Measurements from ENCODE around the gene CFAP46. TPM values are rescaled to one million over a fixed set of nuclear protein-coding genes. Genes with fewer than 3 reads are reported as not detected.
"Not testable (repeated sequence)": the region's sequence is repeated elsewhere in the genome, so short reads cannot be mapped to it uniquely, and the experiment has no call there.

CFAP46 gene
- total RNA-seq, 1 donor from 2014 or later: 3.0 TPM

DNA sequence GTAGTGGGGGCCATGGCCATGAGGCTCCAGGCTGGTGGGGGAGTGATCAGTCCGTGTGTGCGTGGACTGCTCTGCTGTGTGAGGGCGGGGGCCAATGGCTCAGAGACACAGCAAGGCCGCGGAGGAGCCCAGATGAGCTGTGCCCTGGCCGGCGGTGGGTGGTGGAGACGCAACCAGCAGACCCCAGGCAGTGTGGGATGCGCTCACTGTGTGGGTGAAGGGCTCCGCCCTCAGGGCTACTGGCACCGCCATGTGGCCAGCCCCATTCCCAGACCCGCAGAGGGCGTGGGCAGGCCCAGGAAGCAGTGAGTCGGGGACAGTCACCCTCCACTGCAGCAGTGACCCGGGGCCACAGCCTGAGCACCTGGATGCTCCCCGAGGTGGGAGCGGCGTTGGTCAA lies 165.5 kb downstream of the CFAP46 start:
- no peak for DNase-seq (ENCODE audit: low read depth, low spot score)

DNA sequence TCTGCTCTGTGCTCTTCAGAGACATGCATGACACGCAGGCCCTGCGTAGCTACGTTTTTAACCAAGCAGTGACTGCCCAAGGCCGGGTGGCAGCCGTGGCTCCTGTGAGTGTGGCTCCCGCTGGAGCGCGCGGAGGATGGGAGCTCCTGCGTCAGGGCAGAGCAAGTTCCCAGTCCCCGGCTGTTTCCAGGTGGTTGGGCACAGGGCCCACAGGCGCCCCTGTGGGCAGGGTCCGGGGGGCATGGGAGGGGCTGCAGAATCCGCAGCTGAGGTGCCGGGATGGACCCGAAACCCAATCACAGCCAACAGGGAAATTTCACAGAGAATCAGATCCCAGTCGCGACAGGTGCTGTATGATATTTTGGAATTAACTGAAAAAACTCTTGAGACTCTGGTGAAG lies 166.2 kb downstream of the CFAP46 start:
- DNase-seq (ENCODE audit: low read depth, low spot score): no peak

DNA sequence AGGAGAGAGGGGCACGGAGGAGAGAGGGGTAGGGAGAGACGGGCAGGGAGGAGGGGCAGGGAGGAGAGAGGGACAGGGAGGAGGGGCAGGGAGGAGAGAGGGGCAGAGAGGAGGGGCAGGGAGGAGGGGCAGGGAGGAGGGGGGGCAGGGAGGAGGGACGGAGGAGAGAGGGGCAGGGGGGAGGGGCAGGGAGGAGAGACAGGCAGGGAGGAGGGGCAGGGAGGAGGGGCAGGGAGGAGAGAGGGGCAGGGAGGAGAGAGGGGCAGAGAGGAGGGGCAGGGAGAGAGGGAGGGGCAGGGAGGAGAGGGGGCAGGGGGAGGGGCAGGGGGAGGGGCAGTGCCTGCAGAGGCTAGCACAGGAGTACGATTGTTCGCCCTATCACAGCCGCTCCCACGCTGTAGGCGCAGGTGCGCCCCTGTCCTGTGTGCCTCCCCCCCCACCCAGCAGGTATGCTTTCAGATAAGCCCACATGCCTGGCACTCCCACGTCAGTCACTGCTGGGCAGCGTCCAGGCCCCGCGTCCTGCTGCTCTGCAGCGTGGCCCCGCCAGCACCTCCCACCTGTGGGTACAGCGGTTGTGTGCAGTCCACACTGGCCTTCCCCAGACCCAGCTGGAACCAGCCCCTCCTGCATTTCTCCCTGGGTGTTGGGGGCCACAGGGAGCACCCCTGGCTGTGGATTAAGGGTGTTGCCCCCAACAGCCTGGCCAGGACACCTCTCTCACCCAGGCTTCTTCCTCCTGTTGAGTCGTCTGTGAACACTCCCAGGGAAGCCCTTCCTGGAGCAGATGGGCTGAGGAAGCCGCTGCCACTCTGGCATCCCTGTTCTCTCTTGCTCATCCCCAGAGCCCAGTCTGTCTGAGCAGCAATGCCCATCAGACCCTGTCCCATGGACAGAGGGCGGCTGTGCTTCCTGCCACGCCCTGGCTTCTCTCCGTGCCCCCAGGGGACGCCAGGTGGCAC lies 167.2 kb downstream of the CFAP46 start:
- no peak for DNase-seq (ENCODE audit: low read depth, low spot score)

DNA sequence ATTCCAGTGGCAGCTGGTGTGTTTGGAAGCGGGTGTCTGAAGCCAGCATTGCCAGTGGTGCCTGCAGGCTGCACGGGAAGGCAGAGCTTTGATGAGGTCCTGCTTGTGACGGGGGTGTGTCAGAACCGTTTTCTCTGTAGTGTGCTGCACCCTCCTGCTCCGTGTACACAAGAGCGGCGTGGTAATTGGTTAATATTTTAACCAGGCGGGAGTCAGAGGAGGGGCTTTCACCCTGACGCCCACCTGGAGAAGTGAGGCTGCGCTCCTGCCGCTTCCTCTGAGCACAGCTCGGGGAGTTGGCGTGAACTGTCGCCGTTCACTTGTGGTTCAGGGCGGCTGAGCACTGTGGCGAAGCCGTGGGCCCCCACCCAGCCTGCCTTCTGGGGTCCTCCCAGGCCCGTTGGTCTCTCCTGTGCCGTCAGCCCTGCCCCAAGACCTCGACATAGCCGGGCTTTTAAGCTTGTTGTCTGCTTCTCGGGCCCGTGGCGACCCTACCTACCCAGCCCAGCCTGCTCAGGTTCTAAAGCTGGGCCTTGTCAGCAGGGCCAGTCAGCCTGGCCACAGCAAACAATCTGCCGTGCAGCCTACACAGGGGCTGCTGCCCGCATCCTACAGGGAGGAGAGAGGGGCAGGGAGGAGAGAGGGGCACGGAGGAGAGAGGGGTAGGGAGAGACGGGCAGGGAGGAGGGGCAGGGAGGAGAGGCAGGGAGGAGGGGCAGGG lies 168.0 kb downstream of the CFAP46 start:
- DNase-seq (ENCODE audit: low read depth, low spot score): no peak

DNA sequence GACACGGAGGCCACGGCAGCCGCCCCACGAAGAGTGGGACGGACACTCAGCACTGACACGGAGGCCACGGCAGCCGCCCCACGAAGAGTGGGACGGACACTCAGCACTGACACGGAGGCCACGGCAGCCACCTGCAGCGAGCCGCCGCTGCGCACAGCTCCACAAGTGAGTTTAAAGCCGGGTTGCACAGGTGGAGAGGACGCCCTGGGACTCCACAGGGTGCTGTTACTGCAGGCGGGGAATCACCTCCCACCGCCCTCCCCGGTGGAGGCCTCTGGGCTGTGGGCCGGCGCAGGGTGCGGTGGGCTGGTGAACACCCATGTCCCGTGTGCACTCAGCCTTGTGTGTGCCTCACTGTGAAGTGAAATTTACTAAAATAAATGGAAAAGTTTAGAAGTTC lies 169.6 kb downstream of the CFAP46 start:
- DNase-seq (ENCODE audit: low read depth, low spot score): not testable (repeated sequence)

DNA sequence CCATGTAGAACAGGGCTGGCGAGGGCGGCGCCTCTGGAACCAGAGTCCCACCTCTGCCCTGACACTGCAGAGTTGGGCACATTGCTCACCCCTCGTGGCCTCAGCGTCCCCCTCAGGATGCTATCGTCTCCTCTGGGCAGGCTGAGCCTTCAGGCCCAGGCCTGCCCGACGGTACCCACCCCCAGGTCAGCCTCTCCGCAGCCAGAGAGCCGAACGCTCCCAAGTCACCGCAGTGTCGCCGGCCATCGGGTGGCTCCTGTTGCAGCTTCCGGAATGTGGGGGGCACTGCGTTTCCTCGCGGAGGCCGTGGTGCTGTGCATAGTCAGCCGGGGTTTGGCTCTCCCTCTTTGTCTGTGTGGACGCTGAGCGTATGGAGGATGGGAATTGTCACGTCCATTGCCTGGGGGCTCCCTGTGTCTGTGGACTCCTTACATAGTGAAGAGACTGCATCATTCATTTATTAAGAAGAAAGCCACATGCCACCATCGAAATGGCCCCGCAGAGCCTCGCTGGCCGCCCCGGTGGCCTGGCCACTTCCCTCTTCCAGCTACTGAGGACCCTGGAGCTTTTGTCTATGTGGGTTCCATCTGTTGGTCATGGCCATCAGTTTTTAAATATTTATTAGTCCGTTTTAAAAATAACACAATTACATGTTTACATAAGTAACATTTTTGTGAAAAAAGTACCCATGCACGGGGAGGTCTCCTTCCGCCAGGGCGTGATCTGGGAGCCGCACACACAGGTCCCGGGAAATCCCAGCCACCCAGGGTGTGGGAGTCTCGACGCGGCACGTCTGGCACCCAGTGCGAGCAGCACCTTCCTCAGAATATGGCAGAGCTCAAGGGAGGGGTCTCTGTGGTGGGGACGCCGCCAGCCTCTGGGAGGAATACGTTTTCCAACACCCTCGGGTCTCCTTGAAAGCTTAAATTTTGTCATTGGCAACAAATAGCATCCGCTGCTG lies 172.0 kb downstream of the CFAP46 start:
- DNase-seq (ENCODE audit: low read depth, low spot score): no peak

DNA sequence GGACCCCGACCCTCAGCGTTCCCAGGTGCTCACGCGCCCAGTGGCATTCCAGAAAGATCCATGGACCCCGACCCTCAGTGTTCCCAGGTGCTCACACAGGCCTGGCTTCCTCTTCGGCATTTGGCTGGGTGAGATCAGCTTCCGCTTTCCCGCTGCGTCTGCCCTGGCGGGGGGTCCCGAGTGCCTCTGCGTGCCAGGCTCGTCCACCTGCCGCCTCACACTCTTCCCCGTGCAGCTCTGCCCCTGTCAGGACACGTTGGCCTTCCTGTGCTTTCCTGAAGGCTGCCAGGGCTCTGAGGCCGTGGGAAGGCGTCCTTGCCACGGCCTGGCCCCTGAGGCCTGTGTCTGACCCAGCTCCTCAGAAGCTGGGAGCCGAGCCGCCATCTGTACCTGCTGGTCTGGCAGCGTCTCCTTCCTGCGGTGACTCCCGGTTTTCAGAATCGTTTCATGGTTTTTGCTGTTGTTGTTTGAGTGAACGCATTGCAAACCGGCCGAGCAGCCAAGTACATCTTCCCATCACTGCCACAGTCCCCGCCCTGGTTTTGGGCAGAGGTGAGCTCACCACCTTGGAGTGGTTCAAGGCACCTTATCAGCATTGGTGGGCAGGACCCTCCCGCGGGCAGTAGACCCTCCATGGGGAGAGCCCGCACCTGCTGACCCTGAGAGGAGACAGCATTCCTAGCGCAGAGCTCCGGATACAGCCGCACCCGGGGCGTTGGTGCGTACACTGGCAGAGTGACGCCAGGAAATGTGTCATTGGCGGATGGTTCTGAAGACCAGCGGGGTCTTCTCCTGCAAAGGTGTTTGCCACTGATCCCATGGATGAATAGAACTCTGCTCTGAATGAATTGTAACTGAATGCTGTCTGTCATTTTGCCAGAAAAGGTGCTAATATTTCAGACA lies 173.8 kb downstream of the CFAP46 start:
- DNase-seq (ENCODE audit: low read depth, low spot score): no peak

DNA sequence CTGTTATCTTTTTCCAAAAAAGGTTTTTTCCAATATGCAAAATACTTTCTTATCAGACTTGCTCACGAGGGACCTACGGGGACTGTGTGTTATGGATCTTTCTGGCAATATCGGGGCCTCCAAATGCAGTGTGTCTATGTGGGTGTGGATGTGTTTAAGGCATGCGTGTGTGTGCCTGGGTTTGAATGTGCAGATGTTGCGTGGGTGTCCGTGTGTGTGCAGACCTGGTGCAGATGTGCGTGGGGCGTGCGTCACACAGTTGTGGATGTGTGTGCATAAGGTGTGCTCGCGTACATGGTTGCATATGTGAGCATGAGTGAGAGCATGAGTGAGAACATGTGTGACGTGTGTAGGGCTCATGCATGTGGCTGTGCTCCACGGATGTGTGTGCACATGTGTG lies 176.1 kb downstream of the CFAP46 start:
- DNase-seq (ENCODE audit: low read depth, low spot score): no peak

DNA sequence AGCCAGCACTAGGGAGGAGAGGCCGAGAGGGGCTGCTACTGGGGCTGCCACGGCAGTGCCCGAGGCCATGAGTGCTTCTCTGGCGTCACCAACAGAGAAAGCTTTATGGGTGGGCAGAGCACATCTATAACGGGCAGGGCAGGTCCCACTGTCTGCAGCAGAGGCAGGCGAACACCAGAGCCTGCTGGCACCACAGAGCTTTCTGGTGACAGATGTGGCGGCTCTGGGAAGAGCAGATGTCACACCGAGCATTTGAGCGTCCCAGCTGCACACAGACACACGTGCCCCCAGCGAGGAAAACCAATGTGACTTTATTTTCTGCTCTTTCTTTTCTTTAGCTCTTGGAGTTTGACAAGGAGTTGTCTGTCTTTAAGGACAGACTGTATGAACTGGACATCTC lies 176.9 kb downstream of the CFAP46 start:
- DNase-seq (ENCODE audit: low read depth, low spot score): no peak

DNA sequence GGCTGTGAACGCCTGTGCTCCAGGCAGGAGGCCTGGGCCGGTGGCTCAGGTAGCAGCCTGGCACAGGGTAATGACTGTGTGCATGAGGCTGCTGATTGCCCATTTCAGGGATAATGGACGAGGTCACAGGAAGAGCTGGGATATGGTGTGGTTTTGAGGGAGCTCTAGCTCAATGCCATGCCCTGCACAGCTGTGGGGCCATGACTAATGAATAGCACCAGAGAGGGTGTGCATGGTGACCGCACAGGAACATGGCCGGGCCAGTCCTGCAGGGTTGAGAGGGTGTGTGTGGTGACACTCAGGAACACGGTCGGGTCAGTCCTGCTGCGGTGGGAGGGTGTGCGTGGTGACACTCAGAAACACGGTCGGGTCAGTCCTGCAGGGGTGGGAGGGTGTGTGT lies 178.3 kb downstream of the CFAP46 start:
- DNase-seq (ENCODE audit: low read depth, low spot score): no peak

DNA sequence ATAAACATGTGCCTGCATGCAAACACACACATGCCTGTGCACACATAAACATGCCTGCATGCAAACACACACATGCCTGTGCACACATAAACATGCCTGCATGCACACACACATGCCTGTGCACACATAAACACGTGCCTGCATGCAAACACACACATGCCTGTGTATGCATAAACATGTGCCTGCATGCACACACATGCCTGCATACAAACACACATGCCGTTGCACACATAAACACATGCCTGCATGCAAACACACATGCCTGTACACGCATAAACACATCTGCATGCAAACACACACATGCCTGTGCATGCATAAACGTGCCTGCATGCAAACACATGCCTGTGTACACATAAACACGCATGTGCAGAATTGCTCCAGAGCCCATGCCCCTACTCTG lies 178.8 kb downstream of the CFAP46 start:
- no peak for DNase-seq (ENCODE audit: low read depth, low spot score)

DNA sequence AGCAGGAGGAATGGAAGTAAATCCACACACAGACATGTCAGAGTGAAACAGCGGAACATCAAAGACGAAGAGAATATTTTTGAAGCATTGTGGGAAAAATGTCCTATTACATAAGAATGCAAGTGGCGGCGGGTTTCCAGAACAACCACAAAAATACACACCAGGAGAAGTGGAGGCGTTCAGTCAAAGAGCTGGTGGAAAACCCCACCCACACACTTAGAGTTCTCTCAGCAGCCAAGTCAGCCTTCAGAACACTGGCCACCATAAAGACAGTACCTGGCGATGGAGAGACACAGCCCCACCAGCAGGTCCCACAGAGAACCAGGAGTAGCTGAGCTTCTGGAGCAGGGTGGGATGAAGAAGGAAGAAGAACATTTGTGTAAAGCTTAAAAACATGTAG lies 180.1 kb downstream of the CFAP46 start:
- no peak for DNase-seq (ENCODE audit: low read depth, low spot score)

DNA sequence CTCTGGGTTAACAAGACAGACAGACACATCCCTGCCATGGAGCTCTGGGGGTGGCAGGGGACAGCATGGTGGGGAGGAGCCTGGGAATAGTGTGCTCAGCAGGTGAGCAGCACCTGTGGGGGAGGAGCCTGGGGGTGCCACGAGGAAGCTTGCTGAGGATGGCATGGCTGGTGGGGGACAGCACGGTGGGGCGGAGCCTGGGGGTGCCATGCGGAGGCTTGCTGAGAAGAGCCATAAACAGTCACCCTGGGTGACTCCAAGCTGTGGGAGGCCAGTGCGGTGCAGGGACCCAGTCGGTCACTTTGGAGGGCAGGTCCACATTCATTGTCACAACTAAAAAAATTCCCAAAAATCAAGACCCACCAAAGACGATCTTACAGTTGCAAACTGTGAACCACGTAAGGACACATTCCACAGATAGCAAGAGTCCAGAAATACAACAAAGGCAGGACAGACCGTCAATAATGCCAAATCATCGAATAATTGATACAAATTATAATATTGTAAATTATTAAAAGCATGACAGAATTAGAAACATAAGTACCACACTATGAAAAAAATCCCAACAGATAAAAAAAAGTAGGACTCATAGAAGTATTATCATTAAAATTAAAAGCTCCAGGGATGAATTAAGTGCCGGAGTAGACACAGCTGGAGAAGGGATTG lies 180.8 kb downstream of the CFAP46 start:
- DNase-seq (ENCODE audit: low read depth, low spot score): no peak

DNA sequence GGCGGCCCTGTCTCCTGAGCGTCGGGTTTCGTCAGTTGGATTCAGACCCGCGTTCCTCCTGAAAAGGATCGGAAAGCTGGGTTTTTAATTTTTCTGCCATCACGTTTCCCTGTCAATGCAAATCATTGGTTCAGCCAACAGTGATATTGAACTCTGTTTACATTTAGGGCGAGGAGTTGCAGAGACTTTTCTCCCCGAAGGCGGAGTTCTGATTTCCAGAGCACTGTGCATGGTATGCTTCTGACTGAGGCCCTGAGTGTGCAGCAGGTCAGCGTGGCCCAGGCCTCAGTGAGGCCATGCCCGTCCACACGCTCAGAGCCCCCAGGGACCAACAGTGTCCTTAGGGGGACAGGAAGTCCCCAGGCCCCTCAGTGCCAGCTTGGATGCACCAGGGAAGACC lies 183.5 kb downstream of the CFAP46 start:
- DNase-seq (ENCODE audit: low read depth, low spot score): no peak

Other genes starting within 250 kb of the CFAP46 start
- gene NKX6-2, start 156.4 kb downstream of the CFAP46 start, total RNA-seq: not detected in 2 replicates
- gene ADGRA1, start 145.4 kb upstream of the CFAP46 start, total RNA-seq: not detected in 2 replicates
- gene KNDC1, start 217.6 kb upstream of the CFAP46 start, total RNA-seq: not detected in 2 replicates